GM08714 (cell line): Measurements from ENCODE around the gene CADM1.

Experiments
- H3K4me3 ChIP-seq: fragments of 200-500 bp; sonication (Bioruptor generic); 2 replicates; pipeline ENCODE4 v1.5.1; 2014; ENCODE audit warnings: mild to moderate bottlenecking, low read length, inconsistent platforms
- ZNF274 ChIP-seq: IDR thresholded peaks from 2 replicates; pipeline ENCODE4 v1.6.1; 2012; ENCODE audit warnings: mild to moderate bottlenecking, low read depth, low read length

CADM1 gene

DNA sequence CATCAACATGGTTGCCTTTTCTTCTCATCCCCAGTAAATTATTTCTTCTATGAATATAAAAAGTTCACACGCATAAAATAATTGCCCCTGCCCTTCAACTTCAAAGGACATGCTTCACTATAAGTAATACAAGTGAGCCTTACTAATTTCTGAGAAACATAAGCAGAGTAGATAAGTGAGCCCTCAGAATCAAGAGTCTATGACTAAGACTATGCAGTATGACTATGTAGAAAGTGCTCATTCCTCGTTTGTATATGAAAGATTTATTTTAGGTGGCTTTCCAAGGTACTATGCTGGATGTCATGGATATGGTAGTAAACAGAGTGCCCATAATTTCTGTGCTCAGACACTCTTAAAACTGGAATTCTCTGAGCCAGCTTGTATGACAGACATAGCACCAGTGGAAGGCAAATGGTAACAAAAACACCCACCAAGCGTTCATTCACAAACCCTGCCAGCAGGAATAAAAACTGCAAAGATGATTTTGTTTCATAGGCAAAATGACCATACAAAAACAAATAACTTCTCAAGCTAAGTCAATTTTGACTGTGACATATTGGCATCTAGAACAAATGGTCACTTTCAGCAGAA, 189.8 kb downstream of the CADM1 start:
- no peak for TF ChIP-seq ZNF274
- no peak overlapping the region for H3K4me3 ChIP-seq

DNA sequence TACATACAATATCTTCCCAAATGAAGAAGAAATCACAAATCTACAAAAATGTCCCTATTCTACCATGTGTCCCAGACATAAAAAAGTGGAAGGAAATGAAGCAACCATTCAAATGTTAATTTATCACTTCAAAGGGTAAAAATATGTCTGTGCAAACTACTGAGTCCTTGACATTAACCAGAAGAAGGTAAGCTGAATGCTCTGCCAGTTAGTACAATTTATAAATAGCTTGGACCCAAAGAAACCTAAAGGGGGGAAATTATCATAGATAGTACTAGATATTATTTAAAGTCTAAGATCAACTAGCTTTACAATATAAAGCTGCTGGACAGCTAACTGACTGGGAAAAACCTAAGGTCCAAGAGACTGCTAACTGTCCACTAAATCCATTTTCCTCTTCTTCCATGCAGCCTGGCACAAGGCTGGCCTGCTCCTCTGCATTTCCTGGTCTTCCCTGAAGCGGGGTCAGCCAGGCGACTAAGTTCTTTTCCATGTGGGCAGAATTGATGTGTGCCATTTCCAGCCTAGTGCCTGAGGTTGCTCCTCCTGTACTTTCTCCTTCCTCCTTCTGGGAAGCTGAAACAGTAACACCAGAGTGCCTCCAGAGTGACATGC, 190.9 kb downstream of the CADM1 start:
- TF ChIP-seq ZNF274 = no peak
- H3K4me3 ChIP-seq = no peak overlapping the region

DNA sequence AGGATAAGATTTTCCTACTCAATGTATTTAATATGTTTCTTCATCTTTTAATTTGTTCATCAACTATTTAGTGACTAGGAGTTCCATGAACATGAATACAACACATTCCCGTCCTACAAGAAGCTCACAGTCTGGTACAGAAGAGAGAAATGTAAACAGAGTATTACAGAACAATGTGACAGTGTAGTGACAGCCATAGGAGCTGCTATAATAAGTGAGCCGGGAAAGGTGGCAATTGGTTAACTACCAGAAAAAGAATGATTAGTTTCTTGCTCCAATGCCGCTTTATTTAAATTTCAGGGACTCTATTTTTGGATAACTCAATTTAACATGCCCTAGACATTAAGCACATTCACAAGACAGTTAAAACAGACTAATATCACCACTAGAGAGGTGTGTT, 192.3 kb downstream of the CADM1 start:
- TF ChIP-seq ZNF274 = no peak
- no peak overlapping the region for H3K4me3 ChIP-seq

DNA sequence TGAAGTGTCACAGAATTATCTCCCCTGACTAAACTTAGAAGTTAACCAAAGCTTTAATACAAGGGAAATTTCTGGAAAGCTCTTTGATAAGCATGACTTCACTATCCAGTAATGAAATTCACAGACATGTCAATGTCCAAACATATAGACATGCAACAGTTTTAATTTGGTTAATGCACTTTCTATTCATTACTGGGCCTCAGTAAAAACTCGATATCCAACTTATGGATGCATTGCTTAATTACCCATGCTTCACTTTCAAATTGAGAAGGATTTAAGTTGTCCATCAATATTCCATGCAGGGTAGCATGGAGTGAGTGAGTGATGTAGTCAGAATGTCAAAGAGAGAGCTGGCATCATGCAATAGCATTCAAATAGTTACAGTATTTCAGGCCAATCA, 197.5 kb downstream of the CADM1 start:
- no peak overlapping the region for H3K4me3 ChIP-seq
- no peak for TF ChIP-seq ZNF274

DNA sequence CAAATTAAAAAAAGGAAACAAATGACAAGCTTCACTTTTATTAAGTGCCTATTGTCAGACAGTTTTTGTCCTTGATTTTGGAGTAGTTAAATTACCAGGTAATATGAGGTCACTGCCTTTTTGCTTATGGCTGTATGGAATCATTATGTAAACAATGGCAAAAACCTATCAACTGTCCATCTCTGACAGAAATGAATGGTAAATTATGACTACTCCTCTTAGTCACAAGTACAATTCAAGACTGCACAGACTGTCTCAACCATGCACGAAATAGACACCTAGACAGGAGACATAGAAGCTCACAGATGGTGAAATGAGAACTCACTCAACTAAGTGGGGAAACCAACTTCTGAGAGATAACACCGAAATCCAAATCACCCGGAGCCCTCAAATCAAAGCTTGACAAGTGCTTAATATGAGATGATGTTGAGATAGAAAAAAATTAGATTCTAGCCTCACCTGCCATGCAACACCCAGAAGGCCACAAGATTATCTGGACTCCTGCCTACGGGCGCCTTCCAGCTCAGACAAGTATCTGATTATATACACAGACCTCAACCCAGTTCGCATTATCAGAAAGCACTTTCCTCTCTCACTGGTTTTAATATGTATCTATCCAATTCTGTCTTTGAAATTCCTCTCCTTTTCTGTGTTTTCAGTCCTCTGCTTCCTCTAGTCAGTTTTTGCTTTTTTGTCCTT, 199.3 kb downstream of the CADM1 start:
- H3K4me3 ChIP-seq = no peak overlapping the region
- TF ChIP-seq ZNF274 = no peak

DNA sequence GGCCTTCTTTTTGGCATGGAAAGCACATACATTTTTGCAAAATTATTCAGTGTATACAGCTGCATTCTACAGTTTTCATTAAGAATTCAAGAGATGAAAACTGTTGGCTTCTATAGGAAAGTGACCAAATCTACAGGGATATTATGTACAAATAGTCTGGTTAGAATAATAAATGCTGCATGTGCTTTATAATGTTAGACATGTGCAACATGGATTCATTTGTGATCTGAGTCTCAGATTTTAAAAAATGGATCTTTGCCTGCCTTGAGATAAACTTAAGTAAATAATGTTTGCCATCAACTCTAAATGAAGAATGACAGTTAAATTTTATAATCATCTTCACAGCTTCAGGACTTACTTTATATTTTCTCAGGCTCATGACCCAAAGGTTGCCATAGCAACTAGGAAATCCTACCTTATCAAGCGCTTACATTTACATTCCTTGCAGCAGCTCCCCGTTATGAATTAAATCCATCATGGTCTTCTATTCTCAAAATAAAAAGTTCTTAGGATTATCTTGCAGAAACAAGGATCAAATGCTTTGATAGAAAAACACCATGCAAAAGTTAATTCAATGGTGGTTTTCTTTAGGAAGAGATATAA, 200.2 kb downstream of the CADM1 start:
- no peak overlapping the region for H3K4me3 ChIP-seq

DNA sequence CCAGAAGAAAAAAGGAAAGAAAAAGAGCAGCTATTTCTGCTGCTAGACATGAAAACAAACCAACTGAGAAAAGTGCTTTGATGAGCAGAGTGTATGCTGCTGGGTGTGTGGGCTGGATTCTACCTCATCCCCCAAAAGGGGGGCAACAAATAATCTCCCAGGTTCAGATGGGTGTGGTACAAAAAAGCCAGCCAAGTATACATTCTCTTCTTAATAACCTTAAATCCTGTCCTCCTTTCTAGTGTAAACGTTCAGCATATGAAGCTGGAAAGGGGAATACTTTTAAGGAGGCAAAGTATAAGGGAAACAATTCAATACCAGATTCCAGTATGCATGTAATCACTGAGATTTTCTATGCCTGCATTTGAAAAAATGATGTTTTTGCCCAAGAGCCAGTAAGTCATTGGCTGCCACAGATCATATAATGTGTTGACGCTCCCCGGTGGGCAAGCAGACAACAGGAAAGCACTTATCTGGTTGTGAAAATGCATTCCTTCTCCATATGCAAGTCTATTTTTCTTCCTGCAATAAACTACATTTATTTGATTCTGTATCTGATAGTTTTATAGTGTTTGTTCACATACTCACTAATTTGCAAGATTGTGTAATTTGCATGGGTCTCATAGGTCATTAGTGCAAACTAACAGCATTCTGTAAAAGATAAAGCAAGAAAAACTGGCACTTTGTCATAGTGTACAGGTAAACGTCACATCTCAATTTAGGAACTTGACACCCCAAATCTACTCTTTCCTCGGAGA, 201.1 kb downstream of the CADM1 start:
- H3K4me3 ChIP-seq = no peak overlapping the region
- no peak for TF ChIP-seq ZNF274

More for the DNA sequence above, 200.2 kb downstream of the CADM1 start:
- no peak for TF ChIP-seq ZNF274

DNA sequence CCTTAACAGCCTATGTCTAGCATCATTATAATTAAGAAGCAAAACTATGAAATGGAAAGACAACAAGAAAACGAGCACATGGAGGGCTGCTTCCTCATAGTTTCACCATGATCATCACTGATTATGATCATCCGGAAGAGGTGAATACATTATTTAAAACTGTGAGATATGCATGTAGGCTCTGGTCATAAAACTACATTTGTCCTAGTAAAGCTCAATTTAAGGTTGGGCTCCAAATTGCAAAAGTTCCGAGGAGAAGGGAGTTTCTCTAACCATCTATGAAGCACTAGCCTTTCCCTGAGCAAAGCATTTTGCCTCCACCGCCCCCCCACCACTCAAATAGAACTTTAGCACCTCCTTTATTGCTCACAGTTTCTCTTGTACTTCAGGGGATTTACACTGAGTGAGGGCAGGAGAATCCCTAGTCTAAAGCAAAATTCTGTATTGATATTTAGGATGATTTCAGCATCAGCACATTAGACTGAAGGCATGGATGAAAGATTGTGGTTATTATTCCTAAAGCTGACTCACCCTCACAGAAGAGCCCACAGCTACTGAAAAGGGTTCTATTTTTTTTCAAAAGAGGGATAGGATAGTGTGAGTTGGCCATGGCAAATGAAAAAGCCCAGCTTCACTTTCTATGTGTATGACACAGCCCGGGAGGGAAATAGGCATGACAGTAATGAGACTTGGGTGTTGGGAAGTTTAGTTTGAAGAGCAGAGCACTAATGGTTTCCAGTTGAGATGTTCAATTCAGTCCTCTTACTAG, 203.4 kb downstream of the CADM1 start:
- no peak for TF ChIP-seq ZNF274

DNA sequence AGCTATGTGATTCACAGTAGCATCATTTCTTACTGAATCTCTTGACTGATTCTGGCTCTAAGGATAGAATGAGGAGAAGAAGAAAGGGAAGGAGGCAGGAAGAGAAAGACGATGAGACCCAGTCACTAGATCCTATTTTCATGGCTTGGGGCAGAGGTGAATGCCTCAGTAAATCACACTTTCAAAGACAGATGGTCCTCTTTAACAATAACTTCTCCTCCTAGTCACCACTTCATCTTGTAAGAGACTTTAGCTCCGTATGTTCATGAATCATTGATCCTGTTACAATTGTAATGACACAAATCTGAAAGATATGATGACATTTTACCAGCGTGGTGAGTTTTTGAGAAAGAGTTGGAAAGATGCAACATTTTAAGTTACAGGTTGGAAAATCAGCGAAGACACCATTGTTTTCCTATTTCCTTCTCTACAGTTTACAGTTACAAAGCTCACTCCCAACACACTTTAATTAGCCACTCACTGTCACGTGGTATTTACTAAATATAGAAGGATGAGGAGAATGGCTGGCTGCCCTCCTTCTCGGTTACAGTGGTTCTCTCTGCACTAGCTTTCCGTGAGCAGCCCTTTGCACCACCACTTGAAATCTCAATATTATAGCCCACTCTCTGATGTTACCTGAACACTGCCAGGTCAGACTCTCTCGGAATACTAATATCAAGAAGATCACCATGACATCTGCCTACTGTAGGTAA, 205.8 kb downstream of the CADM1 start:
- no peak for TF ChIP-seq ZNF274

More for the DNA sequence above, 203.4 kb downstream of the CADM1 start:
- H3K4me3 ChIP-seq = no peak overlapping the region

DNA sequence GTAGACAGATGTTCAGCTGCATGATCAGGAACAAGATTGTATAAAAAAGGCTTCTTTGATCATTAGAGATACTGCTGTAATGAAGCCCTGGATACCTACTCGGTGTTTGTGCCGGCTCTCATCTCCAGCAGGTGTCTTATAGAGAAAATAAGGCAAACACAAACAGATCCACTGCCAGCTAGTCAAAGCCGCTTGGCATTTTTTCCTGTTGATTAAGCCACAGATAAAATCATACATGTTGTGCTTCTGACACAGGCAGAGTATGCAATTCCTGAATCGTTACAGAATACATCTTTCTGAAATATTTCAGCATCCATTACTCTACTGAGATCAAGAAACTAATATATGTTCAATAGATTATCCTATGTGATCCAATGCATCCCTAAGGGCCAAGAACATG, 206.9 kb downstream of the CADM1 start:
- no peak for TF ChIP-seq ZNF274
- H3K4me3 ChIP-seq = no peak overlapping the region

More for the DNA sequence above, 205.8 kb downstream of the CADM1 start:
- H3K4me3 ChIP-seq = no peak overlapping the region

DNA sequence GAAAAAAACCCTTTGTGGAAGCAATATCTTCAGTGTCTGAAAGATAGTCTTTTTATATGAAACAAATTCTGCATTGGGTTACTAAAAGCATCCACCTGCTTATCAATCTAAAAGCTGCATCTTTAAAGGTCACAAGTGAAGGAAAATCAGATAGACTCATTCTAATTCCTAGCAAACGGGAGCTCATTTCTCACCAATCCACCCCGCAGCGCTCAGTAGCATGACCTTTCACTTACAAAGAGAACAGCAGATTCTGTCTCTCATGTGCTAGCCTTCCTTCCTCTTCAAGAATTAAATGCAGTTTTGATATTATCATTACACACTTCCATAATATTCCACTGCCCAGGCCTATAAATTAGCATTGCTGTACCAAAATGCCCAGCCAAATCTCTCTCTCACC, 212.9 kb downstream of the CADM1 start:
- no peak for TF ChIP-seq ZNF274
- no peak overlapping the region for H3K4me3 ChIP-seq

DNA sequence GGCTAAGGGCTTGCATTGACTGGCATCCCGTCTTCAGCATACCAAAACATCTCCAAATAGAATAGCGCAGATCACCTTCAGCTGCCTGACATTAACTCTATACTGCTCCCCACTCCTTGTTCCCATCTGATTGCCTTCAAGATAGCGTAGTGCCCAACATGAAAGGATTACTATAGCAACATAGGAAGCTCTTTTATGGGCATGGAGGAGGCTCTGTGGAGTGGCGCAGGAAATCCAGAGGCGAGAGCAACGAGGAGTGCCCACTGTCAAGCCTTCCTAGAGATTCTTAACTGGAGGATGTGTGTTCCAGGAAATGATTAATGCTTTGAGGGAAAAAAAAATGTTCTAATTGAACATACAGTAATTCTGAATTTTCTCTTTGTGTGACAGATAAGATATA, 213.3 kb downstream of the CADM1 start:
- no peak overlapping the region for H3K4me3 ChIP-seq
- no peak for TF ChIP-seq ZNF274

DNA sequence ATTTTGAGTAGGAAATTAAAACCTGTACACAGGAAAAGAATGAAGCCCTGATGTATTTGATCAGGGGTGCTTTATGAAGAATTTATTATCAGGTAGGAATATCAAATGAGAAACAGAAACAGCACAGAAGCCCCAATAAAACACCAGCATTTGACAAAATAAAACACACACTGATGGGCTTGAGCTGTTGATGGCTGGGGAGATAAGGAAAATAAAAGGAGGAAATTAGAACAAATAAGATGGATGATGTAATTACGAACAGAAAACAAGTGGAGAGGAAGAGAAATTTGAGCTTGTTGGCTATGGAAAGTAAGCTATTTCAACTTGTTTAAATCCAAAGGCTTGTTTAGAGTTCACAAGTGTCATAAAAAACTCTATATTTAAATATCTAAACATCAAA, 213.7 kb downstream of the CADM1 start:
- no peak overlapping the region for H3K4me3 ChIP-seq
- TF ChIP-seq ZNF274 = no peak

DNA sequence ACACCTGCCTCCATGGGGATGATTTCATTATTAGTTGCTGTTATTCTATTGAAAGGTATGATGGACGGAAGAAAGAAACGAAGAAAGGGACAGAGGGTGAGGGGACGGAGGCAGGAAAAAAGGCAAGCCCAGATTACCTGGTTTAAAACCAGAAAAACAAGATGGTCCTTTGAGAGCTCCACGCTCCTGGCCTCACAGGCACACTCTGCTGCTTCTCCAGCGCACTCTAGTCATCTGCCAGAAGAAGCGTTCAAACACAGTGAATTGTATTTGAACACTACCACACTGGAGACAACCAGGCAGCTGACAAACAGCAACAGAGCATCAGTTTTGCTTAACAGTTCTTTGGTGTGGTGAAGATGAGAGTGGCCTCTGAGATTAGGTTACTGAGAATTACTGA, 216.9 kb downstream of the CADM1 start:
- no peak for TF ChIP-seq ZNF274
- no peak overlapping the region for H3K4me3 ChIP-seq
